Endothelial cell (in vitro differentiated cells): ENCODE measurements around the gene YAF2. TPM values are rescaled to one million over a fixed set of nuclear protein-coding genes. Genes with fewer than 3 reads are reported as not detected.
A peak's percentile ranks its signal among the peaks of the same experiment; 100 is the strongest.

Source experiments
- DNase-seq: peaks from one replicate; pipeline ENCODE4 v3.0.0; 2021; ENCODE audit warnings: low spot score
- H3K27ac Mint-ChIP-seq: one replicate; pipeline ENCODE4 v1.8.0; 2021; ENCODE audit warnings: mixed read lengths, inconsistent platforms; ENCODE audit not compliant: unreplicated experiment
- H3K27me3 Mint-ChIP-seq: one replicate; pipeline ENCODE4 v1.8.0; 2021; ENCODE audit warnings: mild to moderate bottlenecking, moderate library complexity, mixed read lengths, inconsistent platforms; ENCODE audit not compliant: unreplicated experiment
- H3K36me3 Mint-ChIP-seq: one replicate; pipeline ENCODE4 v1.8.0; 2021; ENCODE audit warnings: mild to moderate bottlenecking, low read depth, mixed read lengths, inconsistent platforms; ENCODE audit not compliant: unreplicated experiment
- H3K4me1 Mint-ChIP-seq: one replicate; pipeline ENCODE4 v1.8.0; 2021; ENCODE audit warnings: mild to moderate bottlenecking, mixed read lengths, inconsistent platforms; ENCODE audit not compliant: unreplicated experiment
- H3K4me3 Mint-ChIP-seq: one replicate; pipeline ENCODE4 v1.8.0; 2021; ENCODE audit warnings: mild to moderate bottlenecking, mixed read lengths, inconsistent platforms; ENCODE audit not compliant: unreplicated experiment
- H3K9me3 Mint-ChIP-seq: one replicate; pipeline ENCODE4 v1.8.0; 2021; ENCODE audit warnings: mixed read lengths, inconsistent platforms; ENCODE audit not compliant: unreplicated experiment
- CTCF ChIP-seq: fragments of 200-600 bp; sonication (generic); IDR thresholded peaks from one replicate; pipeline ENCODE4 v1.5.0; 2021; ENCODE audit warnings: antibody characterized with exemption; ENCODE audit not compliant: unreplicated experiment
- long read RNA-seq: library from polyadenylated mRNA; unstranded; transcript quantifications from one replicate; pipeline ENCODE4 v2.0.0, GENCODE V29; 2020; ENCODE audit not compliant: unreplicated experiment
- total RNA-seq: library from RNA; stranded (reverse); fragmentation: NEBNext Ultra II Directional; extraction: Animal tissue kit (Norgen Biotek cat#: 25700); gene quantifications from one replicate; pipeline ENCODE4 v1.2.1, GENCODE V29; 2021; ENCODE audit not compliant: unreplicated experiment

The YAF2 gene
- 23.2 TPM for total RNA-seq
- long read RNA-seq, partial matches to known transcripts, result 1 of 3 reads
- long read RNA-seq, other reads (novel, unspliced or antisense), result 1 of 3 reads

GRCh38 chr12:42238240-42239140 lies at the start of gene YAF2:
Gene YAF2, minus strand, starts transcription at chr12:42238248. Its CDS starts 68 bp downstream, at chr12:42238180.
- Mint-ChIP-seq H3K36me3 (peaks cover 5% of the 10 kb centered on the region), H3K27me3 (peaks cover 16% of the 10 kb centered on the region), H3K4me1 (peaks cover 8% of the 10 kb centered on the region), H3K9me3 (no peaks in the 10 kb centered on the region), H3K27ac (peak within 1 kb of the TSS; percentile 57), H3K4me3 (peak within 1 kb of the TSS; percentile 96)
- TF ChIP-seq CTCF, result no peak
- DNase-seq, result peak; percentile 84

- no peak overlapping the region for H3K4me3 Mint-ChIP-seq
- H3K27me3 Mint-ChIP-seq, result no peaks in the 10 kb centered on the region
- no peak for TF ChIP-seq CTCF
- no peak overlapping the region for H3K27ac Mint-ChIP-seq
- H3K4me1 Mint-ChIP-seq, result no peaks in the 10 kb centered on the region
- no peaks in the 10 kb centered on the region for H3K36me3 Mint-ChIP-seq
- H3K9me3 Mint-ChIP-seq, result no peaks in the 10 kb centered on the region
- no peak for DNase-seq
These were observed 48.7 kb upstream of the YAF2 start for GRCh38 chr12:42286741-42287140.

- no peak for DNase-seq
- no peak overlapping the region for H3K4me3 Mint-ChIP-seq
- no peak for TF ChIP-seq CTCF
- no peaks in the 10 kb centered on the region for H3K27me3 Mint-ChIP-seq
- no peak overlapping the region for H3K27ac Mint-ChIP-seq
- no peaks in the 10 kb centered on the region for H3K4me1 Mint-ChIP-seq
- H3K36me3 Mint-ChIP-seq, result no peaks in the 10 kb centered on the region
- H3K9me3 Mint-ChIP-seq, result no peaks in the 10 kb centered on the region
These were observed 47.4 kb upstream of the YAF2 start for GRCh38 chr12:42285431-42285830.

- Mint-ChIP-seq H3K27me3 (no peaks in the 10 kb centered on the region), H3K4me1 (no peaks in the 10 kb centered on the region), H3K36me3 (no peaks in the 10 kb centered on the region), H3K27ac (no peak overlapping the region), H3K4me3 (no peak overlapping the region), H3K9me3 (no peaks in the 10 kb centered on the region)
- TF ChIP-seq CTCF, result no peak
- DNase-seq, result no peak
These were observed 46.8 kb upstream of the YAF2 start for GRCh38 chr12:42284876-42285275.

- H3K4me1 Mint-ChIP-seq, result no peaks in the 10 kb centered on the region
These were observed 46.1 kb upstream of the YAF2 start for GRCh38 chr12:42284157-42284556.

More at GRCh38 chr12:42284157-42284556, 46.1 kb upstream of the YAF2 start:
- Mint-ChIP-seq H3K9me3 (no peaks in the 10 kb centered on the region), H3K27me3 (no peaks in the 10 kb centered on the region), H3K4me3 (no peak overlapping the region), H3K27ac (no peak overlapping the region), H3K36me3 (no peaks in the 10 kb centered on the region)
- no peak for TF ChIP-seq CTCF
- no peak for DNase-seq
